GM12878 (cell line): Measurements from ENCODE around the gene GOLGA8Q.
"Not testable (repeated sequence)": the region's sequence is repeated elsewhere in the genome, so short reads cannot be mapped to it uniquely, and the experiment has no call there.

Source experiments
- CHD2 ChIP-seq: IDR thresholded peaks from 2 replicates; pipeline ENCODE4 v1.6.1; 2011; ENCODE audit warnings: low read depth, low read length, improper control_type of control experiment, borderline replicate concordance
- CTCF ChIP-seq, 3 experiments: IDR thresholded peaks in 2 of 3; conservative IDR thresholded peaks in 1 of 3; 2 replicates each; pipeline ENCODE4 v1.5.1; 2011; ENCODE audit warnings: low read depth in 3 of 3, low read length in 3 of 3, mild to moderate bottlenecking in 3 of 3, control low read depth in 2 of 3, moderate library complexity in 2 of 3, inconsistent platforms in 1 of 3, mixed read lengths in 1 of 3; ENCODE audit not compliant: control insufficient read depth in 2 of 3, insufficient read depth in 1 of 3; ENCODE audit errors: extremely low read depth in 1 of 3
- IRF5 ChIP-seq: fragments of 450-650 bp; IDR thresholded peaks from 2 replicates; pipeline ENCODE4 v1.6.1; 2017; ENCODE audit warnings: borderline replicate concordance
- MYC ChIP-seq: IDR thresholded peaks from 2 replicates; pipeline ENCODE4 v1.6.1; 2011; ENCODE audit warnings: mild to moderate bottlenecking, low read length, moderate library complexity, inconsistent platforms; ENCODE audit not compliant: insufficient read depth, insufficient replicate concordance, insufficient read length, severe bottlenecking
- NR2C1 ChIP-seq: fragments of 450-650 bp; IDR thresholded peaks from 2 replicates; pipeline ENCODE4 v1.6.1; 2017; ENCODE audit warnings: antibody characterized with exemption, mild to moderate bottlenecking, moderate library complexity
- POLR2A ChIP-seq: IDR thresholded peaks from 2 replicates; pipeline ENCODE4 v1.6.1; 2011; ENCODE audit warnings: low read depth, mild to moderate bottlenecking, low read length
- POLR2AphosphoS5 ChIP-seq: IDR thresholded peaks from 2 replicates; pipeline ENCODE4 v1.6.1; 2011; ENCODE audit warnings: mild to moderate bottlenecking, low read length, inconsistent platforms
- REST ChIP-seq: IDR thresholded peaks from 2 replicates; pipeline ENCODE4 v1.6.1; 2012; ENCODE audit warnings: mild to moderate bottlenecking, low read depth, low read length
- TCF12 ChIP-seq: IDR thresholded peaks from 2 replicates; pipeline ENCODE4 v1.6.1; 2011; ENCODE audit warnings: low read depth, mild to moderate bottlenecking, low read length

GRCh38 chr15:30598953-30599352 is 47.1 kb downstream of the GOLGA8Q start:
- TF ChIP-seq CTCF (IDR thresholded peaks at IDR 0.05 in 2 of 3, conservative IDR thresholded peaks at IDR 0.05 in 1 of 3; ENCODE audit: control insufficient read depth in 2 of 3, extremely low read depth in 1 of 3, insufficient read depth in 1 of 3, low read depth in 3 of 3, low read length in 3 of 3); POLR2A; IRF5; REST; POLR2AphosphoS5; CHD2; MYC; TCF12; NR2C1: not testable (repeated sequence)
